PC-3 (cell line): ENCODE data around the gene CCDC83.

Experiments used
- EZH2 ChIP-seq: fragments of 300-600 bp; sonication (generic); IDR thresholded peaks from one replicate; pipeline ENCODE4 v1.6.1; 2017; ENCODE audit warnings: antibody characterized with exemption, mild to moderate bottlenecking, low read length; ENCODE audit not compliant: unreplicated experiment
- EZH2phosphoT487 ChIP-seq: fragments of 300-600 bp; sonication (generic); IDR thresholded peaks from 2 replicates; pipeline ENCODE4 v1.6.1; 2018; ENCODE audit warnings: mild to moderate bottlenecking, antibody characterized with exemption, low read length, borderline replicate concordance
- TF ChIP-seq, protein P1 (sequence below): fragments of 300-600 bp; sonication (generic); conservative IDR thresholded peaks from 2 replicates; pipeline ENCODE4 v1.5.1; 2017; ENCODE audit warnings: antibody characterized with exemption, low read depth, mild to moderate bottlenecking, low read length

DNA sequence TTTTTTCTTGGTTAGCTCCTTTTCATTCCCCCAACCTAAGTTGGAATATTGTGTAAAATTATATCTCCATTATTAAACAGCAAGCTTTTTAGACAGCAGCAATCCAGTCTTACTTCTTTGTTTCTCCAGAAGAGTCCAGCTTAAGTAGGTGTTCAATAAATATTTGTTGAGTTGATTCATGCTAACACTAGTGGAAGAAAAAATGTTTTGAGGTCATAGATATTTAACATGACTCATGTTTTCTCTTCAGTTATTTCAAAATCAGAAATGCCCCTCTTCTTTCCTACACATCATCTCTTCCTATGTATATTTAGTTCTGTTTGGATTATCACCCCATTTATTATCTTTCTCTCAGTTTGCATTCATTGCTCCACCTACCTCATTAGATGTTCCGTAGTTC lies 20.3 kb downstream of the CCDC83 start:
- TF ChIP-seq, protein P1, sequence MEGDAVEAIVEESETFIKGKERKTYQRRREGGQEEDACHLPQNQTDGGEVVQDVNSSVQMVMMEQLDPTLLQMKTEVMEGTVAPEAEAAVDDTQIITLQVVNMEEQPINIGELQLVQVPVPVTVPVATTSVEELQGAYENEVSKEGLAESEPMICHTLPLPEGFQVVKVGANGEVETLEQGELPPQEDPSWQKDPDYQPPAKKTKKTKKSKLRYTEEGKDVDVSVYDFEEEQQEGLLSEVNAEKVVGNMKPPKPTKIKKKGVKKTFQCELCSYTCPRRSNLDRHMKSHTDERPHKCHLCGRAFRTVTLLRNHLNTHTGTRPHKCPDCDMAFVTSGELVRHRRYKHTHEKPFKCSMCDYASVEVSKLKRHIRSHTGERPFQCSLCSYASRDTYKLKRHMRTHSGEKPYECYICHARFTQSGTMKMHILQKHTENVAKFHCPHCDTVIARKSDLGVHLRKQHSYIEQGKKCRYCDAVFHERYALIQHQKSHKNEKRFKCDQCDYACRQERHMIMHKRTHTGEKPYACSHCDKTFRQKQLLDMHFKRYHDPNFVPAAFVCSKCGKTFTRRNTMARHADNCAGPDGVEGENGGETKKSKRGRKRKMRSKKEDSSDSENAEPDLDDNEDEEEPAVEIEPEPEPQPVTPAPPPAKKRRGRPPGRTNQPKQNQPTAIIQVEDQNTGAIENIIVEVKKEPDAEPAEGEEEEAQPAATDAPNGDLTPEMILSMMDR: no peak
- TF ChIP-seq EZH2 (no peak), EZH2phosphoT487 (no peak)
